GM21576 (cell line): Measurements from ENCODE around the gene STRADA.

Experiments
- ATAC-seq: cut with Tn5 transposase; IDR thresholded peaks from one replicate; pipeline ENCODE4 v1.9.1; 2021; ENCODE audit warnings: mild to moderate bottlenecking, moderate library complexity; ENCODE audit not compliant: unreplicated experiment

STRADA gene

DNA sequence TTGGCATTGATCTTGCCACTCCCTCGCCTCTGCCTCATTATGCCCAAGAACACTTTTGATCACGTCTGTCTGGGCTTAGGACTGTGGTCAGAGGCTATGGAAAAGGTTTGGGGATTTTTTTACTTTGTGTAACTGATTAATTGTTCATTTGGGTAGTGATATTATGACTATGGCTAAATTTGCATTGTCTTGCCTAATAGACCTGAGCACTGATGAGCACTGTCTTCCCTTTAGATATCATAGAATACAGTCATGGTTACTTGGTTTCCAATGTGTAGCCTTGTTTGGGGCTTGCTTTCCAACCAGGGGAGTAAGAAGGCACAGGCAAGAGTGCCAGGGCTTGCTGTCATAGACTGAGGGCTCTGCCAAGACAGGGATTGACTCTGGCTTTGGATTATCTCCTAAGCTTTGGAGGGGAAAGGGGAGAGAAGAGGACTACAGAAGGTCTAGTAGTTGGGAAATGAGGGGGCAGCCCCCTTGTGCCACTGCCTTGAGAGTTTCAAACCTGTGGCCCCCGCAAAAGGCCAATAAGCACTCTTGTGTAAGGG is 55.4 kb downstream of the STRADA start:
- no peak for ATAC-seq

DNA sequence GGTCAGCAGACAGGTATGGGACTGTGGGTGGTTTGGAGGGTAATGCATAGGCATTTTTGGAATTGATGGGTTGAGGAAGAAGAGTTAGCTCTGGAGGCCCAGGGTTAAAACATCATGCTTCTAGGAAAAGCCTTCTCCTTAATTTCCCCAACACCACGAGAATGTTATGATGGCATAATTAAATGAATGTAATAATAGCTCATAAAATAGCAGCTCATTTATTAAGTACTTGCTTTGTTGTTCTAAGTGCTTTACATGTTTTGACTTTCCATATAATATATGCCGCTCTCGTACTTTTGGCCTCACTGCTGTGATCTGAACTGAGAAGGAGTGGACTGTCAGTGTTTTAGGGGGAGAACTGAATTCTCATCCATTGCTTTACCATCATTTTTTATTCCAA is 56.0 kb downstream of the STRADA start:
- no peak for ATAC-seq

DNA sequence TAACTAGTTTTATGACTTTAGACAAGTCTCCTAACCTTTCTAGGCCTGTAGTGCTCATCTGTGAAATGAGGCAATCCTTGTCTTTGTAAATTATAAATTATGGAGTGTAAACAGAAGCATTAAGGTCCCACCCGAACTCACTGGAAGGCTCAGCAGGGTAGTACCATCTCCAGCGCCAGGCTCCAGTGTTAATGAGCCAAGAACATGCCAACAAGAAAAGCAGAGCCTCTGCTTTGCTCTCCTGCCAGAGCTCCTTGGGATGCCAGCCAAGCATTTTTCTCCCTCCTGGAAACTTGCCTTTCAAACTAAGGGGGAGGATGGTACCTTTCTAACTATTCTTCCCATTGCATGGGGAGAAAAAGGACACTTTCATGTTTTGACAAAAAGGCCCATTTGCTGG is 56.6 kb downstream of the STRADA start:
- ATAC-seq = no peak

DNA sequence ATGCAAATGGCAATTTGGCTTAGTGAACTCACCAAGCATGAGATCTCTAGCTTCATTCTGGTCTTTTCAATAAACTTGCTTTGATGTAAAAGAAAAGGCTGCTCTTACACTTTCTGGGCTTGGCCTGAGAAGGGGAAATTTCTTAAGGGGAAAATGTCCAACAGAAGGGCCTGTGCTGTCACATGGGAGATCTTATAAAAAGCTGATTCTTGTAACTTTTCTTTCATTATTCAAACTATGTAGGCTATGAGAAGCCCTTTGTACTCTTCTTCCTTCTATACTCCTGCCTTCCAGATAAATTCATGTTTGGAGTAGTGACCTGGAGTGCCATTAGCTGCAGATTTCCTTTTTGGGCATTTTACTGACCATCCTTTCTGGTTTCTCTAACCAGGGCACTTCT is 58.6 kb downstream of the STRADA start:
- no peak for ATAC-seq

DNA sequence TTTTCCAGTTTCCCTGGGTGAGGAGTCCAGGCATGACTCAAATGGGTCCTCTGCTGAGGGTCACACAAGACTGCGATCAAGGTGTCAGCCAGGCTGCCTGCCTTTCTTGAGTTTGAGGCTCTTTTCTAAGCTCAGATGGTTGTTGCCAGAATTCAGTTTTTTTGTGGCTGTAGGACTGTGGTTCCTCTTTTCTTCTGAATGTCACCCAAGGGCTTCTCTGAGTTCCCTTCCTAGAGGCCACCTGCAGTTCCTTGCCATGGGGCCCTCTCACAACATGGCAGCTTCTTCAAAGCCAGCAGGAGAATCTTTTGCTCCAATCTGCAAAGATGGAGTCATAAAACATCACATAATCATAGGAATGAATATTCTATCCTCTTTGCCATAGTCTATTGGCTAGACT is 59.2 kb downstream of the STRADA start:
- no peak for ATAC-seq

DNA sequence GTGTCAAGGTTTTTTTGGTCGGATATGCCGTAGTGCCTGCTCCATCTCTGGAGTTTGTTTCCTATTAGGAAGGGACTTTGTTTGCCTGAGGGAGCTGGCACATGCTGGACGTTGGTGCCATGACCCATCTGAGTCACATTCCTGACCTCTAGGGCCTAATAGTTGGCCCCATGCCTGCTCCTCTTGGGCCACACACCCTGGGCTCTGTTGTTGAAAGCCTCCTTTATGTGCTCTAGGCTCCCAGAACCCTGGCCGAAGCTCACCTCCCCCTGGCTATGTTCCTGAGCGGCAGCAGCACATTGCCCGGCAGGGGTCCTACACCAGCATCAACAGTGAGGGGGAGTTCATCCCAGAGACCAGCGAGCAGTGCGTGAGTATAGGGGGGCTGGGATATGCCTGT is 60.1 kb downstream of the STRADA start:
- ATAC-seq = no peak

DNA sequence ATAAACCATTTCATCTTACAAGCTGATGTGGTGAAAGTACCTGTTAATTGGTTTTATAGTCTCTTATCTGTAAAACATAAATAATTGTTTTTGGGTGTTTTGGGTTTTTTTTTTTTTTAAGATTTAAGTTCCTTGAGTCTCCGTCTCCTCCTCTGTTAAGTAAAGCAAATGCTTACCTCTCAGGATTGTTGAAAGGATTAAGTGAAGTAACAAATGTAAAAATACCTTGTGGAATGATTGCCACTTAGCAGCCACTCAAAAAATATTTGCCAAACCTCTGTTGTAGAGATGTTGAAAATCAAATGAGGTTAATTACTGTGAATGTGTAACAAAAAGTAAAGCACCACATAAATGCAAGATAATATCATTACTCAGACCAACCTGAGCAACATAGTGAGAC is 60.9 kb downstream of the STRADA start:
- ATAC-seq = no peak

DNA sequence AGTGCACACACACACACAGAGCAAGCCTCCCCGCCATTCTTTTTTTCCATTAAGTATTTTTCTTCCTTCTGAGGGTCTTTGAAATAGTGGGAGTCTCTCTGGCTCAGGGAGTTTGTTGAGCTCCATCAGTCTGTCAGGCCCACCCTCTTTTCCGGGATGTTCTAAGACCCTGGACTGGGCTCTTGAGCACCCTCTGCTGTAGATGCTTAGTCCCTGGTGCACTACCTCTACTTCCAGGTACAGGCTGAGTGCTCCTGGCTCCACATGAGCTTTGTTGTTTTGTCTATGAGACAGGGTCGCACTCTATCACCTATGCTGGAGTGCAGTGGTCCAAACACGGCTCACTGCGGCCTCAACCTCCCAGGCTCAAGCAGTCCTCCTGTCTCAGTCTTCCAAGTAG is 62.4 kb downstream of the STRADA start:
- no peak for ATAC-seq

DNA sequence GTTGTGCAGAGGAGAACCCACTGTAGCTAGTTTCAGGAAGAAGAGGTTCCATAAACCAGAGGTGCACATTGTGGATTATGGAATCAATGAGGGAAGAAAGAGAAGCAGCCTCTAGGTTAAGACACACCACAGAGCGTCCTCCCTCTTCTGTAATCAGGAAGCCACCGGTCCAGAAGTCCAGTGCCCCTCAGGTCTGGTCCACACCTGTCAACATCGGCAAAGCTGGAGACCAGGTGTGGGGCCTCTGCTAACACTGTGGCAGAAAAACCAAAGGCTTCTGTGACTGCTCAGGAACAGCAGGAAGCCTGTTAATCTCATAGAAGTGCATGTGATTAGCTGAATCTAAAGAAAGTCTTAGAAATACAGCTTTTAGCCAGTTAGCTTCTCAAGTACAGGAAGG is 65.0 kb downstream of the STRADA start:
- no peak for ATAC-seq

DNA sequence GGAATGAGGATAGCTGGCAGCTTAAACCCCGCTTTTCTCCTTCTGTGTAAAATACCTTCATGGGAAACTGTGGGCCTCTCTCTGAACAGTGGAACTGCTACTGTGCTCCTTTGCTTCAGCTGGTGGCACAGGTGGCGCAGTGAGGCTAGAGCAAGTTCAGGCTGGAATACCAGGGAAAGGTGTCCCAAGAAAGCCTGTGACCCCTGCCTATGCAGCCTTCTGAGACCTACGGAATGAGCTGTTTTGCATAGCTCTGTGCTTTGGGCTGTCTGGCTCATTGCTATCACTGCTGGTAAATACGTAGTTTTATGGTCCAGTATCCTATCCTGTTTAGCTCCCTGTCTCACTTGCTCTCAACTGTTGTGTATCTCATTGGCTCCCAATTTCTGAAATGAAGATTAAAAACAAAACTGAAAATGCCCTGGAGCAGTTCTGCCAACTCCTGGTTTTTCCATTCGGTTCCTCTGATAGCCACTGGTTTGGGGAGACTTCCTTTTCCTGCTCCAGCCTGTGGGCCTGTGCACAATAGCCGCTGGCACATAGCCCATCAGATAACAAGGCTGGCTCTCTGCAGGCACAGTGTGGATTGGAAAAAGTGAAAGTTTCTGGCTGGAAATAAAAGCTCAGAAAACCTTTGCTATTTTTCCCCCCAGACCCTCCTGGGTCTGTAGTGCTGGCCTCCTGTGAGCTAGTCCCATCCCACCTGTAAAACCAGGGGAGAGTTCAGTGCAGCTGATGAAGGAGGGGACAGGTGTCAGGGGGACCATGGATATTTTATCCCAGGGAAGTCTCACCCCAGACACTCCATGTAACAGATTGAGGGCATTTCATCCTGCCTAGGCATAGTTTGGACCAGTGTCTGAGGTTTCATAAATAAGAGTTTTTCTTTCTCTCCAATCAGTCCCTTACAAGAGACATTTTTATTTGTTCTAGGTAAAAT is 65.7 kb downstream of the STRADA start:
- no peak for ATAC-seq

DNA sequence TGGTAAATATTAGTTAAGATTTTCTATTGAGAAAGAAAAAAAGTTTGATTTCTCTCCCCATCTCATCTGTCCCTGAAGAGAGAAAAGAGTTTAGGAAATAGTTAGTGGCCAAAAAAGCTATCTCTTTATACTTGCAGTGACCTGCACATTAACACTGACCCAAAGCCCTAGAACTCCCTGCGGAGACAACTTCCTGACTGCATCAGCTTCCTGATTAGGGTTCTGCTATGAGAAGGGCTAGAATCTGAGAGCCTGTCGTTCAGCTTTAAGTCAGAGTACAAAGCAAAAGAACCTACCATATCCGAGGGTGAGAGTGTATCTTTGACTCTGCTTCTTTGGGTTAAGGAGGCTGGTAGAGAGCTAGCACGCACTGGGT is 66.4 kb downstream of the STRADA start:
- no peak for ATAC-seq

DNA sequence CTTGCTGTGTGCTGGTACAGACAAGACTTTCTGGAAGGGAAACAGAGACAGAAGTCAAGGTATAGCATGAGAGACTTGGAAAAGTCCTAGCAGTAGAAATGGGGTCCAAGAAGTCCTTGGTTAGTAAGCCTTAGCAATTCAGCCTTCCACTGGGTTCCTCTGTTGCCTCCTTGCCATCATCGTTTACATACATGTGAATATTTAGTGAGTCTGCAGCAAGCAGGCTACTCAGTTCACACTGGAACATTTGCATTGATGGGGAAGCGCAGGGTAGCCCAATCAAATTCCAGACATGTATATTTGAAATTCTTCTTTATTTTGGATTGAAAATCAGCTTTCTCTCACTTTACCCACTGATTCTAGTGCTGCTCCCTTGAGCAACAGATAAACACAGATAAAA is 68.7 kb downstream of the STRADA start:
- no peak for ATAC-seq

DNA sequence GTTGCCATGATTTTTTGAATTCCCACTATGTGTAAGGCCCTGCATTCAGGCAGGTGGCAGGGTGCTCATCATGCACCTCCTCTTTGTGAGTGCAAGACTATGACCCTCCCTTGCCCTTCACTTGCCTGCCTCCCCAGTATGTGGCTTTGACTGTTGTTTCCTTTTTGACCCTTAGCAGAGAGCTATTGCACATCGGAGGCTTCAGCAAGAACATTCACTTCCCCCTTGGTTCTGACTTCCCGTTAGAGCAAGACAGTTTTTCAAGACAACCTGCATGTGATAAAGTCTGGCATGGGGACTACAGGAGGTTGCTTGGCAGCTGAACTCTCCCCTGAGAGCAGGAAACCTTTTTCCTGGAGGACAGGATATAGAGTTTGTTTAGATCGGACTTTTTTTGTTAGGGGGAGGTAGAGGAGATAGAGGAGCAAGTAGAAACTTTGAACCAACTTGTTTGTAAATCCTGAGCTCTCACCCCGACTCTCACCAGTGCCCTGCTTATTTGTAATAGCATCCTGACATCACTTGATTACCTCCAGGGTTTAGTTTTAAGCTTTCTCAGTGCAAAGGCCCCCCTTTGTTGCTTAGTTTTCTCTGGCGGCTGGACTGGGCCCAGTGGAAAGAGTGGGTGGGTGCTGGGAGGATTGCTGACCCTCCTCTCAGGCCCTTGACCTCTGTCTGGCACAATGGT is 75.9 kb downstream of the STRADA start:
- ATAC-seq = no peak

DNA sequence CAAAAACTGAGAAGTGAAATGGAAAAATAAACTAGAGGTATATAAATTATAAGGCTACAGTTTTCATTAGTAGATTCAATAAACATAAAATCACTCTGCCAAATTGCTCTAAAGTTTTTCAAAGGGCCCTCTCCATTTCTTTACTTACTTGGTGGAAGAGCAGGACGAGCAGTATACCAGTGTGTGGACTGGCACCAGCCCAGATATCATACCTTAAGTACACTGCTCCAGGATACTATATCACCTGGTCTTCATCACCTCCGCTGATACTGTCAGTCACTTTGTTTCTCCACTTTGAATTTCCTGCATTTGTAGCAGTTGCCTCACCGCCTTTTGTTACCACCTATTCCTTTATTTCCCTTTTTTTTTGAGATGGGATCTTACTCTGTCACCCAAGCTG is 81.7 kb downstream of the STRADA start:
- no peak for ATAC-seq

DNA sequence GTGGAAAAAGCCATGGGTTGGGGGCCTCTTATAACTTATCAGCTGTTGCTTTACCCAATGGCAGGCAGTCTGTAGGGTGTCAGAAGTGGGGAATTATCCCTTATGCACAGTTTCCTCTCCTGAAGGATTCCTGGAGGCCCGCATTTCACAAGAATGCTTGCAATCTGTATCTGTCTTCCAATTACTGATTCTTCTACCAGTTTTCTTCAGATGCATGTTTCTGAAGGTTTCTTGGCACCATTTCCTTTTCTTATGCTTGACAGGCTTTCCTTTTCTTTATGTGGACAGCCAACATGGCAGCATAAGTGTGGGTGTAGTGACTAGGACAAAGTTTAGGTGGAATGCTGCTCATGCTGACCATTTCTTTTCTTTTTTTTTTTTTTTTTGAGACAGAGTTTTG is 83.2 kb downstream of the STRADA start:
- ATAC-seq = no peak

DNA sequence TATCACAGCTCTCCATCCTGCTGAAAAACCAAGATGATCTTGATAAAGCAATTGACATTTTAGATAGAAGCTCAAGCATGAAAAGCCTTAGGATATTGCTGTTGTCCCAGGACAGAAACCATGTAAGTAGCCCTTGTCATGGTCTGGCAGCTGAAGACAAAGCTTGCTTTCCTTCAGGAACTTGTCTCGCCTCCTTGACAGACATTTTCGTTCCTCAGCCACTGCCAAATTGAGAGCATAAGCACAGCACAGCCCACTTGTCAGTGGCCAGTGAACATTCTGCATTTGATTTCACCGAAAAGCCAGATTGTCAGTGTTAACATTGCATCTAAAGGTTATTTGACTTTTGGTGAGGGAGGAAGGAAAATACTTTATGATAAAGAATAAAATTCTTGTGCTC is 83.8 kb downstream of the STRADA start:
- no peak for ATAC-seq

DNA sequence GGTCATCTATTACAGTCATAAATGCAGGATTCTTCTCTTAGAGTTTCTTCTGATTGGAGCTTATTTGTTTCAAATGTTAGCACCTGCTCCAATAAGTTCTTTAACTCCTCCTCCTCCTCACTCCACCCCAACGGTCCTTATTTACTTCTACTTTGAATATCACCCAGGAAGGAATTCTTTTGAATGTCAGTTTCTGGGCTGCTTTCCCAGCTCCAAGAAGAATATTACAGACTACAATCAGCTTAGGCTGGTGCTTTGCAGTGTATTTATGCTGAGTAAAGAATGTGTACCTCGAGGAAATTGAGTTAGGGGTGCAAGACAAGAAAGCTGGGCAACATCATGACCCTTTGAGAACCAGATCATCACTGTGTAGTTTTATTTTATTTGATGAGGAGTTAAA is 88.5 kb downstream of the STRADA start:
- no peak for ATAC-seq
